HG03575 (cell line): ENCODE measurements around the gene SCN3A.

Source experiments
- ATAC-seq: cut with Tn5 transposase; IDR thresholded peaks from one replicate; pipeline ENCODE4 v1.9.1; 2021; ENCODE audit not compliant: unreplicated experiment, insufficient number of reproducible peaks, low FRiP score; ENCODE audit errors: extremely low read depth

SCN3A gene

GRCh38 chr2:165193178-165193777 lies 10.6 kb downstream of the SCN3A start:
- peak; percentile 97 for ATAC-seq

GRCh38 chr2:165192729-165193128 lies 11.1 kb downstream of the SCN3A start:
- ATAC-seq = no peak

GRCh38 chr2:165191096-165191728 lies 12.6 kb downstream of the SCN3A start:
- ATAC-seq = no peak

GRCh38 chr2:165185633-165186032 lies 18.2 kb downstream of the SCN3A start:
- ATAC-seq = no peak

DNA sequence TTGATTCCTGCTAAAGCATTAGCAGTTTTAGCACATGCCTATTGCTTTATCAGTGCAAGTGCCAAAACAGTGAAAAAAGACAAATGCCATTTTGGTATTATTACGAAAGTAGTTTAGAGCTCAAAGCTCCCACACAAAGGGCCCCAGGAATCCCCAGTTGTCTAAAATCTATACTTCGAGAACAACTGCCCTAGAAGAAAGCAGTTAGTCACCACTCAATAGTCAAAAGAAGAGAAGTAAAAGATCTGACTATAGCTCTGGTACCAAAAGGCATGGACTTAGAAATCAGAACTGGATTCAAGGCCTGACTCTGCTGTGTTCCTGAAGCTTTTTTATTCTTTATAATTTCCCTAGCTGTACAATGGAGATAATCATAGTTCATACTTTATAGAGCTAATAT lies 21.8 kb downstream of the SCN3A start:
- ATAC-seq = no peak

- no peak for ATAC-seq
Measured at GRCh38 chr2:165176780-165177179, 27.1 kb downstream of the SCN3A start.

- ATAC-seq = no peak
Measured at GRCh38 chr2:165173215-165173614, 30.6 kb downstream of the SCN3A start.

GRCh38 chr2:165164201-165164600 lies 39.6 kb downstream of the SCN3A start:
- no peak for ATAC-seq

- ATAC-seq = no peak
Measured at GRCh38 chr2:165163761-165164160, 40.1 kb downstream of the SCN3A start.

DNA sequence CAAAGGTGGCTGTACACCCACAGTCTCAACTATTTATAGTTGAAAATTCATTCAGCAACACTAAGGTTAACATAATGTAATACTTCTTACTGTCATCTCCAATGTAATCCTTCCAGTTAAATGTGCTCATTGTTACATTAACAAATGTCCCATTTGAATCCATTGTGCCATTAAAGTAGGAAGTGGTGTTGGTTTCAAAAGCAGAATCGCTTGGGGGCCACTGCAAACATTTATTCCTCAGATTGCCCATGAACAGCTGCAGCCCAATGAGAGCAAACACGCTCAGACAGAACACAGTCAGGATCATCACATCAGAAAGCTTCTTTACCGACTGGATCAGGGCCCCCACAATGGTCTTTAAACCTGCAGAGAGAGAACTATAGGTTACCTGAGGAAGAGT lies 41.4 kb downstream of the SCN3A start:
- no peak for ATAC-seq

GRCh38 chr2:165161510-165161909 lies 42.3 kb downstream of the SCN3A start:
- ATAC-seq = no peak

- no peak for ATAC-seq
Measured at GRCh38 chr2:165157160-165157559, 46.7 kb downstream of the SCN3A start.

DNA sequence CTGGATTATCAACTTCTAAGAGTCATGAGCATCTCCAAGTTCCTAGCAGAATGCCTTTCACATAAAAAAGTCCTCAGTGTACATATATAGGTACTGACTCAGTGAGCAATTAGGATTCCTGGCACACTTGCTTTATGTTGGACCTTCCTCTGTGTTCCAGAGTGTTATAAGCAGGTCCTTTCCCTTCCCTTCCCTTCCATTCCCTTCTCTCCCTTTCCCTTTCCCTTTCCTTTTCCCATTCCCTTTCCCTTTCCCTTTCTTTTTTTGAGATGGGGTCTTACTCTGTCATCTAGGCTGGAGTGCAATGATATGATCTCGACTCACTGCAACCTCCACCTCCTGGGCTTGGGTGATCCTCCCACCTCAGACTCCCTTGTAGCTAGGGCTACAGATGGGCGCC lies 48.7 kb downstream of the SCN3A start:
- no peak for ATAC-seq

- peak; percentile 79 for ATAC-seq
Measured at GRCh38 chr2:165149439-165149838, 54.4 kb downstream of the SCN3A start.

DNA sequence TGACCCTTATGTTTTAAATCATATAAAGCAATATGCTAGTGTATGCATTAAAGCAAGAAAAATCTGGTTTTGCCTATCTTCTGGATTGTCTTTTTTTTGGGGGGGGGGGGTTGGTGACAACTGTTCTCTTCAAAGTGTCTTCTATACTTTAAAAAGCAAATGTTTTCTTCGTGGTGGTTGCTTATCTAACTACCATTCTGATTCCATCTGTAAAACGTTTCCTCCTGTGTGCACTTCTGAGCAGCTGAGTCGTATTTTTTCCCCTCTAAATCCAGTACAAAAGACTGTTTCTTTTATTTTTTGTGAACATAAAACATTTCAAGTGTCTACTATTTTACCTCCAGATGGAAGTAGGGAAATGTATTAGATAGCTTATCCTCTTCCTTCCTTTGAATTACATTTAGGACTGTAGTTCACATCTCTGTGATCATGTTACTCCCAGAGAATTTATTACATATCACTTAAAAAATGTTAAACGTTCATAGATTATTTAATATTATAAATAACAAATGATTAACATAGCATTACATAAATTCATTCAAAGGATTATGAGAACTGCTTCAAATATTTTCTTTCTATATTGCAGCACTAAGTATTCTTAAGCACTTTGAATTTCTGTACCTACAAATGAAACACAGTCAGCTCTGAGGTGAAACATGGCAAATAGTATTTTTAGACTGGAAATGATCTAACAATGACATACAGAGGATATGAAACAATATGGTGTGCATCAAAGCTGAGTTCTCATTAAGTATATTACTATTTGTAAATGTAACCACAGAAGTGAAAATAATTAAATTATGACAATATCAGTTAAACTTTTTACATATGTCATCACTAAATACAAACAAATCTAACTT lies 56.4 kb downstream of the SCN3A start:
- no peak for ATAC-seq

DNA sequence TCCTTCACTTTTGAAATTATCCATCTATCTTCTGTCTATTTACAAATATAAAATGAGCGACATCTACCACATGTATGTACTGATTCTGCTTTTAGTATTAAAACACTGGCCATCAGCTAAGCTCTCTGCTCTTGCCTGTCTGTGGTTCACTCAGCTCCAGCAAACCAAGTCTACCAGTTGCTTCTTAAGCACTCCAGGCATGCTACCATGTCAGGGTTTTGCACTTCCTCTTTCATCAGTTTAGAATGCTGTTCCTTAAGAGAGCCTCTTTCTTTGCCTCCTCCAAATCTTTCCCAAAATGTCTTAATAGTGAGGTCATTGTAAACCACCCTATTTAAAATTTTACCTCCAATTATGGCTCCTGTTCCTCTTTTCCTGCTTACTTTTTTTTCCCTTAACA lies 59.5 kb downstream of the SCN3A start:
- no peak for ATAC-seq

GRCh38 chr2:165141601-165142354 lies 62.1 kb downstream of the SCN3A start:
- no peak for ATAC-seq

DNA sequence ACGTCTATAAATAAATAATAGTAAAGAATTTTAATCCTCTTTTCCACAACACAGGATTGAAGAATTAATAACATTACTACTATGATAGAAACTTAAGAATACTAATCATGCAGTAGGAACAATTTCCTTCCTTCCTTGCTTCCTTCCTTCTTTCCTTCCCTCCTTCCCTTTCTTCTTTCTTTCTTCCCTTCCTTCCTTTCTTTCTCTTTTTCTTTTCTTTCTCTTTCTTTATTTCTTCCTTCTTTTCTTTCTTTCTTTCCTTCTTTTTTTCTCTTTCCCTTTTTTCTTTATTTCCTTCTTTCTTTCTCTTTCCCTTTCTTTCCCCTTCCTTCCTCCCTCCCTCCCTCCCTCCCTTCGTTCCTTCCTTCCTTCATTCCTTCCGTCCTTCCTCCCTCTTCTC lies 77.6 kb downstream of the SCN3A start:
- ATAC-seq = no peak

DNA sequence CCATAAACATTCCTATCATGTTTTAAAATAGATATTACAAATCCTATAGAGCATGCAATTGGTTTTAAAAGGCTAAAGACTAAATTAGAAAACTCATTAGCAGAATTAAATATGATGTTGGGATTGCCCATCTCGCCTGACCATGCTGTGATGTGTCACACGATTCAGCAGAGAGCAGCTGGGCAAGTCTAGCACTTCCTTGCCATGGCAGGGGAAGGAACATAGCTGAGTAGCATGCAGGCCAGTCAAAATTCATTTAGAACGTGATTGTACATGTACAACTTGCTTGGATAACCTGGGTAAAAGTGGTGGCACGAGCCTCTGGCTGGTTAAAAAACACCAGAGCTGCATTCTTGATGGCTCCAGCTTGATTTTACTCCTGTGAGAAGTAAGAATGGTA lies 81.3 kb downstream of the SCN3A start:
- no peak for ATAC-seq
